HG03575 (cell line): Measurements from ENCODE around the gene NAT9.

Experiments
- ATAC-seq: cut with Tn5 transposase; IDR thresholded peaks from one replicate; pipeline ENCODE4 v1.9.1; 2021; ENCODE audit not compliant: unreplicated experiment, insufficient number of reproducible peaks, low FRiP score; ENCODE audit errors: extremely low read depth

NAT9 gene, protein sequence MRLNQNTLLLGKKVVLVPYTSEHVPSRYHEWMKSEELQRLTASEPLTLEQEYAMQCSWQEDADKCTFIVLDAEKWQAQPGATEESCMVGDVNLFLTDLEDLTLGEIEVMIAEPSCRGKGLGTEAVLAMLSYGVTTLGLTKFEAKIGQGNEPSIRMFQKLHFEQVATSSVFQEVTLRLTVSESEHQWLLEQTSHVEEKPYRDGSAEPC

DNA sequence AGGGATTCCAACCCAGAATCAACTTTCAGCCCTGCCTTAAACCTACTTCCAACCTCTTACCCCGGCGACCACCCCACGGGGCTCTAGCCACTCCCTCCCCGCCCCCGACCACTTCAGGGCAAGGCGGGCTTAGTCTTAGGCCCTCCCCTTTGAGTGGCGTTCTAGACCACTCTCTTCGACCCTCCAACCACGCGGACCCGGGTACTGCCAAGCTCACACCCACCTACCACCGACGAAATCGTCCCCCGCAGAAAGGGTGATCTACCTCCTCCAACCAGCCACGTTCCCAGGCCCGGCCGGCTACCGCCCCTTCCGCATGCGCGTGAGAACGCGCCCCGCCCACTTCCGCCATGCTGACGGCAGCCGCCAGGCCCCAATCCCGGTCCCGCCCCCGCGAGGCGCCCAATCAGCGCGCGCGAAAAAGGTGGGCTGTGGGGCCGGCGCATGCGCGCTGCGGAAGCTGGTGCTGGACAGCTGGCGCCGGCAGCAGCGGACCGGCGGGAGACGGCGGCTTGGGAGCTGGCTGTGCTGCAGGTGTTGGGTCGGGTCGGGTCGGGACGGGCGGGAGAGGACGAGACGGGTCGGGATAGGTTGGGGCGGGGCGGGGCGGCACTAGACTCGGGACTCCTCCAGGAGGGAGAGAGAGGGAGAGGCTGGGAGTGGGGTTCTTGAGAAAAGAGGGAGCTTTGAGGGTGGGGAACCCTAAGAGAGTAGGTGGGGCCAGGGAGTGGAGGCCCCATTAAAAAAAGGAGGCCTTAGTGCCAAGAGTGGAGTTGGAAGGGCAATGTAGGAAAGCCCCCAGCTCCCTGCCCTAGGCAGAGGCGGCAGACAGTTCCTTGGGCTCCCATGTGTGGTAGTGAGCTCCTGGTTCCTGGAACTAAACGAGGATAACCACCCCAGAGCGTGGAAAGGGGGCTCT is at the start of gene NAT9:
Gene NAT9 (minus strand): TSS at position 302 of the 919 bp plus-strand sequence. CDS start 647 bp downstream, outside the sequence.
- no peak for ATAC-seq

DNA sequence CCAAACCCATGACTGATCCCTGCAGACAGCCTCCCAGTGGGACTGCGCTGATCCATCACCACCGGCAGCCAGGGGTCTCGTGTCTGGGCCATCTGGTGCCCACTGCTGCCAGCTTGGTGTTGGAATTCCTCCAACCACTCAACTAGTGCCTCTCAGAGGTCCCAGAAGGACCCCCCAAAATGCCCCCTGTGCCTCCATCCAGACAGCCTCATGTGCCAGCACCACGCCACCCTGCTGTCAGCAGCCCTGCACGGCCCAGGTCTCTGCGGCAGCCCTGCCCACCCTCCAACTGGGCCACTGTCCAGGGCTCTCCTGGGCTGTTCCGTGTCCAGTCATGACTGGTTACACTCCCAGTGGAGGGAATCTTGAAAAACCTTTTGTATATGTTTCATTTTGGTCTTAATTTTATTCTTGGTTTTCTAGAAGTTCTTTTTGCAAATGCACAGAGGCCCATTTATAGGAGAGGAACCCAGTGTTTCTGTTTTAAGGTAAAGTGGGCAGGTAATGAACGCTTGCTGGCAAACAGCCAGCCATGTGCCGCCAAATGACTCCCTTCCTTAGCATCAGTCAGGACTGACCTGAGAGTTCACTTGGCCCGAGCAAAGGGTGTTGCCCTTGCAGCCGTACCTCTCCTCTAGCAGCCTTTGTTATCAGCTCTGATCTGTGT is 48.9 kb upstream of the NAT9 start:
- ATAC-seq: no peak

DNA sequence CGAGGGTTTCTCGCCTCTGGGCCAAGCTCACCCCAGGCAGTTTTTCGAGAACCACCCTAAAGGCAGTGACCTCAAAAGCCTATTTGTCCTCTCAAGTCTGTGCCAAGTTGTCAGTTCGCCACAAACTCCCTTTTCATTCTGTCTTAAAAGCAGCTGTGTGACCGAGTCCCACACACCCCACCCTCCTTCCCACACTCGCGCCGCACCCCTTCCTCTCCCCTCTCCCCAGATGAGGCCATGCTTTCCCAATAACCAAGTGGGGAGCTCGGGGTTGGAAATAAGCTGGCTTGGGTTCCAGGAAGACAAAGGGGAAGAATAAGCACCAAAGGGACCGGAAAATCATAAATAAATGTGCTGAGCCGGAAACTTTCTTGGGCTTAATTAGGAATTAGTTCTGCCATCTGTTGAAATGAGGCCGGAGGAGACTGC is 46.8 kb upstream of the NAT9 start:
- no peak for ATAC-seq

DNA sequence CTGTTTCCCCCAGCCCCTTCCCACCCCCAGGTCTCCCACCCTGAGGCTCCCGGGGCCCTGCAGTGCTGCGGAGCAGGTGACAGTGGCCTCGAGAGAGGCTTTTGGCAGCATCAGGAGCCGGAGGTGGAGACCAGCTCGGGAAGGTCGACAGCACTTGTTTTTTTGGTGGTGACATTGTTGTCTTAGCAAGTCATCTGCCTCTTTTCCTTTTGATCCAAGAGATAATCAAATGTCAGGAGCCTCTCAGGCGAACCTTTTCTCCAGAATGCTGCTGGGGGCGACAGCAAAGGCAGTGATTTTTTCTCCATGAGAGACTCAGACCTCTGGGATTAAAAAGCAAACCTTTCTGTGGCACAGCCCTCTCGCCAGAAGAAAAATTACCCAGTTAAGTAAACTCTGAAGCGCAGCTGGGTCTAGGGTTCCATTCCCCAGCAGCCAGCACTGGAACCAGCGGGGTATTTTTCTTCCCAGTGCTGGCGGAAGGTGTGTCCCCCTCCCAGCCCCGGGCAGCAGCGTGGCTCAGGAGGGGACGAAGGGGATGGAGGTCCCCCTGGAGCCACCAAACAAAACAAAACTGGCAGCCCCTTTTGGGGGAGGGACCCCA is 46.3 kb upstream of the NAT9 start:
- no peak for ATAC-seq

DNA sequence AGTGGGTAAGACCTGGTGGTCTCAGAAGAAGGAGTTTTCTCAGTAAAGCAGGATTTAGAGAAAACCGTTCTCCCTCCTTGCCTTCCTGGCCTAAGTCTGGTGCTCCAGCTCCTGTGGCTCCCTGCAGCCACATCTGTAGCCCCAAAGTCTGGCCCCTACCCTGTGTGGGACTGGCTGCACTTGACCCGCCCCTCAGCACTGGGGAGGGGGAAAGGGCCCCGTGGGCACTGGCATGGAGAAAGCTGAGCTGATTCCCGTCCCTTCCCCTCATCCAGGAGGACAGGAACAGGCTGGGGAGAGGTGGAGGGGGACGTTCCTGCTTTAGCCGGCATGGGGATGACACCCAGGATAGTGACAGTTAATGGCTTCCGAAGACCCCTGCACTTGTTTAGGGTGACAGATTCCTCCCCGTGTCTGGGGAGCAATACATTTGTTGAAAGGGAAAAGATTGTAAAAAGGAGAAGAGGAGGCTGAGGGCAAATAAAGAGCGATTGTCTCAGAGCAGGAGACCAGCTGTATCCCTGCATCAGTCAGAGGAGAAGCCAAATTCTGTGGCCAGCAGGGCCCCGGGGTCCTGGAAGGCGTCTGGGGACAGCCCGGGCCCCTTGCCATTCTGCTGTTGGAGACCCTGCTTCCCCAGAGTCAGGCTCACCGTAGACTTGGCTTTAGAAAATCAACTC is 45.6 kb upstream of the NAT9 start:
- ATAC-seq: no peak

DNA sequence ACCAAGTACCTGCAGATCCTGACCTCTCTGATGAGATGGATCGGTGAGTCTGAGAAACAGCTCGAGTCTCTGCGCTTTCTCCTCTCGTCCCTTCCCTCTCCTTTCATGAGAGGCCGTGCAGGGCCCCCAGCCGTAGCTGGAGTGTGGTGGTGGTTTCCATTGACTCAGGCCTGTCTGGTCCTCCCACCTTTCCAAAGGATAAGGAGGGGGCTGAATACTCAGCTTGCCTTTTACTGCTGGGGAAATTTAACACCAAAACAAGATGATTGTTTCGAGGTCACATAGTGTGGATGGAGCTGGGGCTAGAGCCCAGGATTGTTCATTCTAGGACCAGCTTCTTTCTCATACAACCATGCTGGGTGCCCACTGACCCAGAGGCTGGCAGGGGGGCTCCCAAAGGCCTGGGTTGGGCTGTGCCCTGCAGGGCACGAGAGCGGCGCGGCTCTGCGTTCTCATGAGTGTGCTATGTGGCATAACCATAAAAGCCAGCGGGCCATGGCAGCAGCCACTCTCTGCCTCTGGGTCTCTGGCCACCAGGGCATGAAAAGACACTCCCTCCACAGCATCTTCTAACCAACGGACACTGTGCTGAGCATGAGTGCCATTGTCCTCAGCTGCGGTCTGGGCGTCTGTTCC is 43.8 kb upstream of the NAT9 start:
- ATAC-seq: no peak

DNA sequence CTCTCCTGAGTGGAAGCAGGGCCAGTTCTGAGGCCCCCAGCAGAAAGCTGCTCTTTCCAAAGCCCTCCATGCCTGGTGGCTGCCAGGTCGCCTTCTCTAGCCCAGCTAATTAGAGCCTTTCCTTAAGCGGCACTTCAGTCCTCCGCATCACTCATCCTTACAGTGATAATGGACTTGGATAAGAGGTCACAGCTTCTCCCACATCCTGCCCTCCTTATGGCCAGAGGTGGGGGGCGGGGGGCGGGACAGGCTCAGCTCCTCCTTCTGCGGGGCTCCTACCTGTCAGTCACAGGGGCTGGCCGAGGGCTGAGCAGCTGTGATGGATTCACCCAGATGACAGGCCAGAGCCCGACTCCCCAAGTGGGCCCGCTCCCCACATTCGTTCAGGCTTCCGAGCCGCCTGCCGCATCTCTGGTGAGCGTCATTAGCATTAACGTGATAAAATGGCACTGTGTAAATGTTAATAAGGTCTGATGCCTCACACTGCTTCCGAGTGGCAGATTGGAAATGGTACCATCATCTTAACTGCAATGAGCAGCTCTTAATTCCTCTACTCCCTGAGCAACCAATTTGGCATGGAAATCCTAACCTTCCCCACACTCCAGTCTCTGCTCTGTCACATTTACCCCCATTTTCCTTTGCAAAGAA is 42.3 kb upstream of the NAT9 start:
- ATAC-seq: no peak

DNA sequence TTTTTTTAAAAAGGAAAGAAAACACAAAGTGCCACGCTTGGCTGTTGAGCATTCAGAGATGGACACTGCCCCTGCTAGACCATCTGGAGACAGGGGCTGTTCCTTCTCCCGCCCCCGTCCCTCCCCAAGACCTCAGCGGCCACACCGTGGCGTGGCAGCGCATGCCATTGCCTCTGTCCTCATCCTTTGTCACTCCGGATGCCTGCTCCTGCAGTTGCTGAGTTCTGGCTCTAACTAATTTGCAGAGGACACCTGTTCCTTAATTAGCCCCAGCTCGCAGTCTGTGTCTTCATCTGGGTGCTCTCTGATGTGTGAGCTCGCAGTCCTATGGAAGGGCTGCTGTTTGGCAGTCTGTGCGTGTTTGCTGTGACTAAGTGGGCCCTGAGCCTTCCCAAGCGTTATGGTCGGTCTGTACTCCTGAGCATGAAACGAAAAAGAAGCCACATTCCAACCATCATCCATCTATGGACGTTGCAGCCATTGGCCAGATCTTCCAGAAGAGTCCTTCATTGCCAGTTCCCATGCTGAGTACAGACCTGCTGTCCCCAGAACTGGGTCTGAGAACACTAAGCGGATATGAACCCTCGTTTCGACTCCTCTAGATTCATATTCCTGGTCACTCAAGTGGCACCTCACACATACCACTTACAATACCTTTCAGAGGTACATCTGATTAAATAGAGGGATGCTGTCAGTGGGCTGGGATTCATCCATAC is 40.9 kb upstream of the NAT9 start:
- ATAC-seq: no peak

DNA sequence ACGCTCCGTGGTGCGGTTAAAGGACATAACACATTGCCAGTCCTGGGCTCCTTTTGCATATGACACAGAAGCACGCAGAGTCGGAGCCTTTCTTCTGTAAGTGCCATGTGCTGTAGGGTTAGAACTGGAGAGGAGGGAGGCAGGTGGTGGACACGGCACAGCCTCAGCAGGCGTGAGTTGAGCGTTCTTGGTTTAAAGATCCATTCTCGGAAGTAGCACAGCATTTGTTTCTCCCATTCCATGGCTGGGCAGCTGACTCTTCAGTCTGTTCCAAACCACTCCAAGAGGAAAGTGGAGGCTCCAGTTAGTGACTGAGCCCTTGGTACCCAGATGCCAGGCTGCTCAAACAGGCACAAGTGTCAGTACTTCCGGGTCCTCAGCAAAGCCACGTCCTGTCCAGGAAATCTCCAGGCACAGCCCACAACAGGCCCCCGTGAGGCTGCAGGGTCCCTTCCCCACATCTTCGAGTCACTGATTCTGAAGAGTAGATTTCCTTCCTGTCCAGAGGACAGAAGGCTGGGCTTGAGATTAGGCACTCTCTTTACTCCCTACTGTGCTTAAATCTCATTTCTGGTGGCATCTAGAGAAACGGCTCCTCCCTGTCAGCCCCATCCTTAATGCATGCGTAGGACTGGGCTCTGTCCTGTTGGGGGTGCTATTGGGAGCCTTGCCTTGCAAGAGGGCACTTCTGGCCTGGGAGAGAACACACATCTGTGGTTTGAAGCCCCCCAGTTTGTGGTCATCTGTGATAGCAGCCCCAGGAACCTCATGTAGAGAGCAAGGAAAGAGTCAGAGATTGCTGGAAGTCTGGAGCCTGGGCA is 39.6 kb upstream of the NAT9 start:
- ATAC-seq: no peak

DNA sequence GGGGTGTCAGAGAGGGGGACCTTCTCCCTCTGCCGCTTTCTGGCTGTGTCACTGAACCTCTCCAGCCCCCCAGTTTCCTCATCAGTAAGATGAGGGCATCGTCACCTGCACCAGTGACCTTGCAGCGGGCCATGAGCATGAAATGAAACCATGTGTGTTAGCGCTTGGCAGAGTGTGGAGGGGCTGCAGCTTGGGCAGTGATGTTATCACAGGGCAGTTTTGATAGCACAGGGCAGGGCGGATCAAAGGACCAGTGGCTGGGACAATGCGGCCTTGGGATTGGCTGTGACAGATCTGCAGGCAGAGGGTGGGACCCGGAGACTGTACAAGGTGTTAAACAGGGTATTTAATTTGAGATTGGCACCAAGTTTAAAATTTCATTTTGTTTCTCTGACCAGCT is 38.9 kb upstream of the NAT9 start:
- ATAC-seq: no peak

DNA sequence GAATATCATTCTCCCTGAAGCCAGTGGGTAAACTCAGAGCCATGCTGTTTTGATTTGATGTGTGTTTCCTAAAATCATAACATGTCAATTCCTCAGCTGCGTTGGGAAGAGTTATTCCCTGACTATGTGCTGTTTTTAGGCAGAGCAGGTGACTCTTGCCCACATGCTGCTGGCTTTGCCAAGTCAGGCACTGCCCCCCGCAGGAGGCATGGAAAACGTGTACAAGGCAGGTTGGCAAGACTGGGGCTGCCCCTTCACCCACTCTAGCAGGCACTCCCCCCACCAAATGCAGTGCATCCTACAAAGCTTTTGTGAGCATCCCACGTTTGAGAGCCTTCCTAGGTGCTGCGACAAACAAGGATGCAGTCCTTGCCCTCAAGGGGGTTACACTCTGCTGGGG is 38.3 kb upstream of the NAT9 start:
- no peak for ATAC-seq

DNA sequence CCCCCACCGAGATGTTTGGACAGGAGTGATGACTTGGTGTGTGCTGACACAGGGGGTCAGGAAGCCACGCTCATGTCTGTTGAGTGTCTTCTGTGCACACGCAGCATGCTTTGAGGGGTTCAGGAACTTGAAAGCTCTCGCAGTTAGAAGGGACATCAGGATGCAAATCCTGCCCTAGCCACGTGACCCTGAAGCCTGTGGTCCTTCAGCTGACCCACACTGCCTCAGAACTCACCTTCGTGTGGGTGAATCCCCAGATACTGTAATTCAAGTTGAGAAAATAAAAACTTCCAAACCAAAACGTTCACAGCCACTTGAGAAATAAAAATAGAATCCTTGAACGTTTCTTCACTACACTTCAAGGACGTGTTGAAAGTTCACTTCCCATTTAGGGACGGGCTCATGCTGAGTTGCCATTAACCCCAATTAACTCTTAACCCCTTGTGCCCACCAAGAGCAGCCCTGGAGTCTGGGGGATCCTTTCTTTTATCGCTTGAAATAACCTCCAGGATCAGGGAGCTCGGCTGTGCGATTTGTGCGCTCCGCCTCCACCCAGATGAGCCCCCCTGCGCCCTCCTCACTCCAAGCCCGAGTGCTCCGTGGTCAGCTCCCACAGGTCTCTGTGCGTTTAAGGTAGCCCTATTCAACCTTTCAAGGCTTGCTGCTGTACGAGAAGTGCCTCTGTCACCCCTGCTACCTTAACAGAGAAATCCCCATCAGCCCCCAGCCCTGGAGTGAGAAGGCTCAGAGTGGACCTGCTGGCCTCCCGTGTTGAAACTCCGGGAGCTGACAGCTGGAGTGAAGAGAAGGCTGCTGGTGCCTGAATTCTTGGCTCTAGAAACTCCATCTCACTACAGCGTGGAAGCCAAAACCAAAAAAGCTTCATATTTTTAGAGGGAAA is 36.2 kb upstream of the NAT9 start:
- ATAC-seq: no peak

DNA sequence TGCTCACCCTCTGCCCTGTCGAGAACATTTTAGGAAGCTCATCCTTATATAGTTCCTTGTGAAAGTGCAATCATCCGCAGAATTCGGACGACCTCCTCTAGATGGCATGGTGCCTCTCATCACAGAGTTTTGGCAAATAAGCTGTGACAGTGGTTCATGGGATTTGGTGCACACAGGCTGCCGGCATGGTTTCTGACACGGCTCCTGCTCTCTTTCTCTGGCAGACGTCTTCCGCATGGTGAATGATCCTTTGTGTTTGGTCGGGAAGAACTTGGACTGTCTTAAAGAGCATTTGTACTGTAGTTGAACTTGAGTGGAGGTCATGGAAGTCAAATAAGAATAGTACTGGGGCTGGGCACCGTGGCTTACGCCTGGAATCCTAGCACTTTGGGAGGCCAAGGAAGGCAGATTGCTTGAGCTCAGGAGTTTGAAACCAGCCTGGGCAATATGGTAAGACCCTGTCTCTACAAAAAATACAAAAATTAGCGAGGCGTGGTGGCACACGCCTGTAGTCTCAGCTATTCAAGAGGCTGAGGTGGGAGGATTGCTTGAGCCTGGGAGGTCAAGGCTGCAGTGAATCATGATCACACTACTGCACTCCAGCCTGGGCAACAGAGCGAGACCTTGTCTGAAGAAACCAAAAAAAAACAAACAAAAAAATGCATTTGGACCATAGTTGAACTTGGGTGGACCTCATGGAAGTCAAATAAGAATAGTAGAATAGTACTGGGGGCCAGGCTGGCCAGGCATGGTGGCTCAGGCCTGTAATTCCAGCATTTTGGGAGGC is 34.7 kb upstream of the NAT9 start:
- no peak for ATAC-seq

DNA sequence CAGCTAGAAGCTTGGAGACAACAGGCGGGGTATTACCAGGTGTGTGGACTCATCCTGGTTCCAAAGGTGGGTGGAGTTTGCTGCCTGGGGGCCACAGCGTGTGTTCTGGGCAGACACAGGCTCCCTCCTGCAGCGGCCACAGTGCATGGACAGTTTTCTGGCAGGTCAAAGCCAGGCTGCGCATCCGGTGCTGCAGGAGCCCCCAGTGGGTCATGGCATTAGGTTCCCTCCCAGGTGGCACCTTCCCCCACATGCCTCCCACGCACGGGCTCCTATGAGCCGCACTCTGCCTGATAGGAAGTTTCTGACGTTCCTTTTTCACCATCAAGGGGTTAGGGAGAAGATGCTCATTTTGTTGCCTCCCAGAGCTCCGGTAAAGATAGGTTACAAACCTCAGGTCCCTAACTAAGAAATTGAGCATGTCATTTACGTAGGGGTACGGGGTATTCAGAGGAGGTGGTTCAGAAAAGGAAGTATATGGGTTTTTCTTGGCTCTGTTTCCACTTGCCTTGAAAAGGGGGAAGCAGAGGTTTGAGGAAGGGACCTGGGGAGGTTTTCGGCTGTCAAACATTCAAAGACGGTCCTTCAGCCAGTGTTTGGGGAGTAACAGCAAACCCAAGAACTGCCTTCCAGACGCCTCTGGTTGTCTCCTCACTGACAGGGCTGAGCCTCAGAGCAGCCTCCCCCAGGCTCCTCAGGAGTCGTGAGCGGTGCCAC is 32.7 kb upstream of the NAT9 start:
- ATAC-seq: no peak

DNA sequence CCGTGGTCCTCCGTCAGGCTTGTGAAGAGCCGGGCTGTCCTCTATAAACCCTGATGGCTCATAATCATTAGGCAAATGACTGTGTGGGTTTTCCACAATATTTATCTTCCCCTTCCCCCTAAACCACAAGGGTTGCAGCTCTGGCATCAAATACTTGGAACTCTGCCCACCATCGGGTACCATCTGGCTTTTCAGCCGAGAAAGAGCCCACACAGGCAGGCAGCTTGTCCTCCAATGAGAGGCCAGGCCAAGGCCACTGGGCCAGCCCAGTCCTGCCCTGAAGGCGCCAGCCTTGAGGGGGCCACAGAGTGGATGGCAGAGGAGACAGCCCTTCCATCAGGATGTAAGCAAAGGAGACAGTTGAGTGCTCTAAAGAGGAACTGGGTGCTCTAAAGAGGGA is 31.8 kb upstream of the NAT9 start:
- no peak for ATAC-seq
